HG03342 (cell line): ENCODE measurements around the gene LRCH4.

Source experiments
- ATAC-seq: cut with Tn5 transposase; IDR thresholded peaks from one replicate; pipeline ENCODE4 v1.9.1; 2021; ENCODE audit warnings: mild to moderate bottlenecking, moderate library complexity; ENCODE audit not compliant: unreplicated experiment

Gene LRCH4

GRCh38 chr7:100583132-100584053, 2.5 kb downstream of the LRCH4 start:
- no peak for ATAC-seq

GRCh38 chr7:100582650-100583049, 3.3 kb downstream of the LRCH4 start:
- no peak for ATAC-seq

GRCh38 chr7:100582041-100582579, 3.8 kb downstream of the LRCH4 start:
- ATAC-seq: no peak

GRCh38 chr7:100580466-100581283, 5.3 kb downstream of the LRCH4 start:
- no peak for ATAC-seq

- no peak for ATAC-seq
These were observed 7.4 kb downstream of the LRCH4 start for GRCh38 chr7:100578246-100579183.

GRCh38 chr7:100577507-100577906, 8.4 kb downstream of the LRCH4 start:
- ATAC-seq: no peak

GRCh38 chr7:100577103-100577502, 8.8 kb downstream of the LRCH4 start:
- no peak for ATAC-seq

GRCh38 chr7:100576384-100576993, 9.4 kb downstream of the LRCH4 start:
- ATAC-seq: no peak

GRCh38 chr7:100575746-100576383, 10.1 kb downstream of the LRCH4 start:
- ATAC-seq: no peak

GRCh38 chr7:100575206-100575631, 10.7 kb downstream of the LRCH4 start:
- no peak for ATAC-seq

- ATAC-seq: no peak
These were observed 11.3 kb downstream of the LRCH4 start for GRCh38 chr7:100574362-100575205.

GRCh38 chr7:100573691-100574361, 12.1 kb downstream of the LRCH4 start, which contains the start of gene SAP25:
TSS of gene SAP25 (minus strand) at chr7:100573900. CDS start at chr7:100573742, 158 bp downstream.
- ATAC-seq: no peak

- no peak for ATAC-seq
These were observed 12.8 kb downstream of the LRCH4 start for GRCh38 chr7:100572949-100573675.

GRCh38 chr7:100572281-100572948, 13.5 kb downstream of the LRCH4 start:
- no peak for ATAC-seq

- ATAC-seq: no peak
These were observed 14.2 kb downstream of the LRCH4 start for GRCh38 chr7:100571829-100572116.

GRCh38 chr7:100570954-100571828, 14.7 kb downstream of the LRCH4 start:
- no peak for ATAC-seq
